ENCODE measurements around the gene TBX3.

Gene TBX3

GRCh38 chr12:114683709-114684097 lies 272 bp downstream of the TBX3 start:
- H3K36me3 ChIP-seq (replicated peaks): peaks cover 8% of the 10 kb centered on the region; the same call in 1 of the 2 replicates
- DNase-seq (ENCODE audit: low spot score in 2 of 2): no peak
- H3K27me3 ChIP-seq (ENCODE audit: low read depth): no peaks in the 10 kb centered on the region
- peaks cover 3% of the 10 kb centered on the region for H3K9me3 ChIP-seq
- H3K4me1 ChIP-seq: peaks cover 10% of the 10 kb centered on the region
- peak overlapping the region; percentile 56 for H3K4me3 ChIP-seq
- in situ Hi-C loops (cut with MboI; ENCODE audit: low sequenced_read_pairs): no loop called here

GRCh38 chr12:114682785-114683708 lies 928 bp downstream of the TBX3 start:
- H3K4me3 ChIP-seq: peak overlapping the region; percentile 56
- peaks cover 8% of the 10 kb centered on the region; the same call in 1 of the 2 replicates for H3K36me3 ChIP-seq (replicated peaks)
- H3K27me3 ChIP-seq (ENCODE audit: low read depth): no peaks in the 10 kb centered on the region
- in situ Hi-C loops (cut with MboI; ENCODE audit: low sequenced_read_pairs): no loop called here
- H3K9me3 ChIP-seq: peaks cover 3% of the 10 kb centered on the region
- peaks cover 10% of the 10 kb centered on the region for H3K4me1 ChIP-seq
- peak; percentile 6 to 56 for DNase-seq (ENCODE audit: low spot score in 2 of 2)

- Histone ChIP-seq H3K4me1 (peaks cover 10% of the 10 kb centered on the region), H3K9me3 (peaks cover 3% of the 10 kb centered on the region), H3K36me3 (replicated peaks) (peaks cover 14% of the 10 kb centered on the region), H3K27me3 (ENCODE audit: low read depth) (no peaks in the 10 kb centered on the region), H3K4me3 (peak overlapping the region; percentile 56)
- in situ Hi-C loops (cut with MboI; ENCODE audit: low sequenced_read_pairs): no loop called here
- no peak for DNase-seq (ENCODE audit: low spot score in 2 of 2)
Observed at GRCh38 chr12:114682106-114682784, 1.7 kb downstream of the TBX3 start.

GRCh38 chr12:114681116-114681871 lies 2.7 kb downstream of the TBX3 start:
- H3K4me3 ChIP-seq: peak overlapping the region; percentile 56
- peak in 1 of 2 experiments; percentile 29 for DNase-seq (ENCODE audit: low spot score in 2 of 2)
- peaks cover 10% of the 10 kb centered on the region for H3K4me1 ChIP-seq
- H3K27me3 ChIP-seq (ENCODE audit: low read depth): no peaks in the 10 kb centered on the region
- in situ Hi-C loops (cut with MboI; ENCODE audit: low sequenced_read_pairs): no loop called here
- peaks cover 3% of the 10 kb centered on the region for H3K9me3 ChIP-seq
- H3K36me3 ChIP-seq (replicated peaks): peaks cover 18% of the 10 kb centered on the region

- DNase-seq (ENCODE audit: low spot score in 2 of 2): no peak
- Histone ChIP-seq H3K36me3 (replicated peaks) (peaks cover 21% of the 10 kb centered on the region), H3K9me3 (peaks cover 3% of the 10 kb centered on the region), H3K27me3 (ENCODE audit: low read depth) (no peaks in the 10 kb centered on the region), H3K4me3 (peak overlapping the region; percentile 56), H3K4me1 (peaks cover 10% of the 10 kb centered on the region)
- in situ Hi-C loops (cut with MboI; ENCODE audit: low sequenced_read_pairs): no loop called here
Observed at GRCh38 chr12:114680604-114681069, 3.3 kb downstream of the TBX3 start.

GRCh38 chr12:114679942-114680341 lies 4.0 kb downstream of the TBX3 start:
- in situ Hi-C loops (cut with MboI; ENCODE audit: low sequenced_read_pairs): no loop called here
- peaks cover 7% of the 10 kb centered on the region for H3K4me1 ChIP-seq
- no peaks in the 10 kb centered on the region for H3K27me3 ChIP-seq (ENCODE audit: low read depth)
- no peak for DNase-seq (ENCODE audit: low spot score in 2 of 2)
- peaks cover 24% of the 10 kb centered on the region for H3K36me3 ChIP-seq (replicated peaks)
- H3K9me3 ChIP-seq: peaks cover 3% of the 10 kb centered on the region
- no peak overlapping the region for H3K4me3 ChIP-seq

GRCh38 chr12:114679452-114679875 lies 4.5 kb downstream of the TBX3 start:
- no peak overlapping the region for H3K4me3 ChIP-seq
- in situ Hi-C loops (cut with MboI; ENCODE audit: low sequenced_read_pairs): no loop called here

GRCh38 chr12:114678718-114679117 lies 5.3 kb downstream of the TBX3 start:
- H3K4me3 ChIP-seq: no peak overlapping the region
- no peak for DNase-seq (ENCODE audit: low spot score in 2 of 2)
- no peaks in the 10 kb centered on the region for H3K27me3 ChIP-seq (ENCODE audit: low read depth)
- H3K4me1 ChIP-seq: peaks cover 4% of the 10 kb centered on the region
- H3K9me3 ChIP-seq: peaks cover 3% of the 10 kb centered on the region
- in situ Hi-C loops (cut with MboI; ENCODE audit: low sequenced_read_pairs): no loop called here
- peaks cover 34% of the 10 kb centered on the region for H3K36me3 ChIP-seq (replicated peaks)

More at GRCh38 chr12:114679452-114679875, 4.5 kb downstream of the TBX3 start:
- peaks cover 29% of the 10 kb centered on the region for H3K36me3 ChIP-seq (replicated peaks)
- no peak for DNase-seq (ENCODE audit: low spot score in 2 of 2)
- H3K9me3 ChIP-seq: peaks cover 3% of the 10 kb centered on the region
- H3K27me3 ChIP-seq (ENCODE audit: low read depth): no peaks in the 10 kb centered on the region
- H3K4me1 ChIP-seq: peaks cover 4% of the 10 kb centered on the region

- in situ Hi-C loops (cut with MboI; ENCODE audit: low sequenced_read_pairs): no loop called here
- no peak overlapping the region for H3K4me3 ChIP-seq
- peaks cover 3% of the 10 kb centered on the region for H3K9me3 ChIP-seq
- peaks cover 4% of the 10 kb centered on the region for H3K4me1 ChIP-seq
- H3K36me3 ChIP-seq (replicated peaks): peaks cover 40% of the 10 kb centered on the region
- no peak for DNase-seq (ENCODE audit: low spot score in 2 of 2)
- H3K27me3 ChIP-seq (ENCODE audit: low read depth): no peaks in the 10 kb centered on the region
Observed at GRCh38 chr12:114678028-114678427, 5.9 kb downstream of the TBX3 start.

GRCh38 chr12:114676142-114676741 lies 7.7 kb downstream of the TBX3 start:
- Histone ChIP-seq H3K27me3 (ENCODE audit: low read depth) (no peaks in the 10 kb centered on the region), H3K36me3 (replicated peaks) (peaks cover 43% of the 10 kb centered on the region), H3K4me1 (peaks cover 3% of the 10 kb centered on the region), H3K9me3 (peaks cover 3% of the 10 kb centered on the region), H3K4me3 (no peak overlapping the region)
- in situ Hi-C loops (cut with MboI; ENCODE audit: low sequenced_read_pairs): no loop called here
- no peak for DNase-seq (ENCODE audit: low spot score in 2 of 2)

GRCh38 chr12:114674251-114675047 lies 9.5 kb downstream of the TBX3 start:
- DNase-seq (ENCODE audit: low spot score in 2 of 2): no peak
- no peaks in the 10 kb centered on the region for H3K27me3 ChIP-seq (ENCODE audit: low read depth)
- H3K4me1 ChIP-seq: 0 out of 2 replicates have a peak, but pooled peaks cover 3% of the 10 kb centered on the region
- in situ Hi-C loops (cut with MboI; ENCODE audit: low sequenced_read_pairs): no loop called here
- H3K36me3 ChIP-seq (replicated peaks): peaks cover 44% of the 10 kb centered on the region
- no peaks in the 10 kb centered on the region for H3K9me3 ChIP-seq
- H3K4me3 ChIP-seq: no peak overlapping the region

GRCh38 chr12:114673901-114674250 lies 10.1 kb downstream of the TBX3 start:
- 0 out of 2 replicates have a peak, but pooled peaks cover 3% of the 10 kb centered on the region for H3K4me1 ChIP-seq
- in situ Hi-C loops (cut with MboI; ENCODE audit: low sequenced_read_pairs): no loop called here
- no peak for DNase-seq (ENCODE audit: low spot score in 2 of 2)

More at GRCh38 chr12:114673901-114674250, 10.1 kb downstream of the TBX3 start:
- Histone ChIP-seq H3K4me3 (no peak overlapping the region), H3K27me3 (ENCODE audit: low read depth) (no peaks in the 10 kb centered on the region), H3K36me3 (replicated peaks) (peaks cover 41% of the 10 kb centered on the region), H3K9me3 (no peaks in the 10 kb centered on the region)
